ENCODE data around the gene RAPGEF6.
"Not testable (repeated sequence)": the region's sequence is repeated elsewhere in the genome, so short reads cannot be mapped to it uniquely, and the experiment has no call there.

RAPGEF6 gene

GRCh38 chr5:131384616-131385214 lies 250.3 kb downstream of the RAPGEF6 start:
- DNase-seq (ENCODE audit: low read depth), result no peak

GRCh38 chr5:131384173-131384572 lies 250.9 kb downstream of the RAPGEF6 start:
- no peak for DNase-seq (ENCODE audit: low read depth)

GRCh38 chr5:131382407-131383395 lies 252.3 kb downstream of the RAPGEF6 start:
- no peak for DNase-seq (ENCODE audit: low read depth)

GRCh38 chr5:131381777-131382176 lies 253.3 kb downstream of the RAPGEF6 start:
- DNase-seq (ENCODE audit: low read depth), result no peak

GRCh38 chr5:131381021-131381420 lies 254.0 kb downstream of the RAPGEF6 start:
- no peak for DNase-seq (ENCODE audit: low read depth)

GRCh38 chr5:131380238-131380637 lies 254.8 kb downstream of the RAPGEF6 start:
- not testable (repeated sequence) for DNase-seq (ENCODE audit: low read depth)

GRCh38 chr5:131379723-131380122 lies 255.3 kb downstream of the RAPGEF6 start:
- DNase-seq (ENCODE audit: low read depth), result no peak

- no peak for DNase-seq (ENCODE audit: low read depth)
Measured at GRCh38 chr5:131378721-131379541, 256.1 kb downstream of the RAPGEF6 start.

GRCh38 chr5:131377785-131378325 lies 257.2 kb downstream of the RAPGEF6 start:
- no peak for DNase-seq (ENCODE audit: low read depth)

- DNase-seq (ENCODE audit: low read depth), result no peak
Measured at GRCh38 chr5:131377346-131377745, 257.7 kb downstream of the RAPGEF6 start.

- DNase-seq (ENCODE audit: low read depth), result no peak
Measured at GRCh38 chr5:131375351-131375750, 259.7 kb downstream of the RAPGEF6 start.

Data from GM04503 (cell line).